HepG2 (cell line): Measurements from ENCODE around the gene TTF2. TPM values are rescaled to one million over a fixed set of nuclear protein-coding genes. Genes with fewer than 3 reads are reported as not detected.

Source experiments
- ATAC-seq: fragments of 200-7000 bp; cut with Tn5 transposase; 3 replicates; pipeline ENCODE4 v1.9.1; 2020; ENCODE audit warnings: mild to moderate bottlenecking, moderate library complexity
- BruUV-seq: library from RNA; stranded (reverse); fragments of 400-500 nt; replicated peaks from 2 replicates; lab custom pipeline; 2021; lab: Mats Ljungman, UMichigan
- CTCF ChIA-PET: fragments of 300-600 bp; formaldehyde crosslinking; extraction: SDS; loops from one replicate; lab custom pipeline; 2021; ENCODE audit warnings: low total read pairs, inconsistent platforms, low intra/inter-chr PET ratio; lab: Yijun Ruan, JAX
- POLR2A ChIA-PET: fragments of 350-600 bp; sonication (Branson Sonifier 250); formaldehyde crosslinking; loops from one replicate; lab custom pipeline; 2020; ENCODE audit warnings: antibody characterized with exemption, inconsistent platforms; lab: Yijun Ruan, JAX
- DNase-seq: peaks from one replicate; pipeline ENCODE4 v3.0.0-alpha.2; 2015; ENCODE audit warnings: low spot score
- FAIRE-seq: peaks from 3 replicates; lab custom pipeline; 2011; peaks lifted over from hg19 to GRCh38; lab: Jason Lieb, UNC
- H2AFZ ChIP-seq: one replicate; pipeline ENCODE4 v1.6.1; 2011; ENCODE audit warnings: low read length, inconsistent platforms
- H3K27ac ChIP-seq: fragments of 300-600 bp; 3 replicates; pipeline ENCODE4 v1.8.0; 2011; ENCODE audit warnings: mixed run types, mild to moderate bottlenecking, mixed read lengths, low read length, inconsistent platforms; ENCODE audit not compliant: insufficient read depth; ENCODE audit errors: extremely low read length
- H3K27me3 ChIP-seq, 2 experiments: fragments of 200-600 bp in 1 of 2; 2 replicates in 1 of 2; 3 replicates in 1 of 2; pipeline versions ENCODE4 v1.6.0 to v1.8.0; 2011; ENCODE audit warnings: low read length in 2 of 2, mild to moderate bottlenecking in 2 of 2, moderate library complexity in 2 of 2, inconsistent platforms in 1 of 2; ENCODE audit not compliant: insufficient read depth in 2 of 2, control insufficient read depth in 1 of 2
- H3K36me3 ChIP-seq, 2 experiments: fragments of 200-600 bp in 1 of 2; replicated peaks in 1 of 2; 2 replicates in 1 of 2; 3 replicates in 1 of 2; pipeline versions ENCODE4 v1.5.1 to v1.8.0; 2011; ENCODE audit warnings: low read length in 2 of 2, inconsistent platforms in 1 of 2; ENCODE audit not compliant: insufficient read depth in 2 of 2, control insufficient read depth in 1 of 2
- H3K4me1 ChIP-seq: 2 replicates; pipeline ENCODE4 v1.5.1; 2012; ENCODE audit warnings: low read length, inconsistent platforms; ENCODE audit not compliant: insufficient read depth
- H3K4me2 ChIP-seq: 2 replicates; pipeline ENCODE4 v1.6.0; 2011; ENCODE audit warnings: low read depth, low read length, inconsistent platforms
- H3K4me3 ChIP-seq, 3 experiments: fragments of 200-600 bp in 1 of 3; sonication (generic), shearing (Covaris generic) in 1 of 3; replicated peaks in 1 of 3; 2 replicates each; pipeline ENCODE4 v1.5.1; 2011 to 2016; ENCODE audit warnings: low read length in 3 of 3, inconsistent platforms in 2 of 3, low read depth in 2 of 3, mild to moderate bottlenecking in 2 of 3, control low read depth in 1 of 3, mixed read lengths in 1 of 3; ENCODE audit not compliant: insufficient read depth in 1 of 3
- H3K79me2 ChIP-seq: one replicate; pipeline ENCODE4 v1.6.1; 2011; ENCODE audit warnings: low read length, inconsistent platforms; ENCODE audit not compliant: insufficient read depth
- H3K9ac ChIP-seq: 2 replicates; pipeline ENCODE4 v1.6.0; 2011; ENCODE audit warnings: mild to moderate bottlenecking, low read depth, low read length, inconsistent platforms; ENCODE audit not compliant: insufficient read depth
- H3K9me3 ChIP-seq: 2 replicates; pipeline ENCODE4 v1.5.1; 2012; ENCODE audit warnings: mild to moderate bottlenecking, low read length
- H4K20me1 ChIP-seq: 2 replicates; pipeline ENCODE4 v1.6.0; 2011; ENCODE audit warnings: inconsistent platforms, mild to moderate bottlenecking, low read length, moderate library complexity; ENCODE audit not compliant: insufficient read depth
- CENPX ChIP-seq: sonication (generic); formaldehyde crosslinking; IDR thresholded peaks from 2 replicates; pipeline ENCODE4 v1.9.0; 2021; ENCODE audit warnings: mild to moderate bottlenecking, missing genetic modification reagents, moderate library complexity
- ELK4 ChIP-seq: sonication (generic); formaldehyde crosslinking; IDR thresholded peaks from 2 replicates; pipeline ENCODE4 v1.9.0; 2021; ENCODE audit warnings: missing genetic modification reagents, borderline replicate concordance
- GTF3A ChIP-seq: sonication (generic); formaldehyde crosslinking; conservative IDR thresholded peaks from 2 replicates; pipeline ENCODE4 v1.4.0; 2020; ENCODE audit warnings: mild to moderate bottlenecking, missing genetic modification reagents
- MYNN ChIP-seq: sonication (generic); formaldehyde crosslinking; IDR thresholded peaks from 2 replicates; pipeline ENCODE4 v1.4.0; 2020; ENCODE audit warnings: mild to moderate bottlenecking, low read depth, missing genetic modification reagents
- PRPF4 ChIP-seq: fragments of 200-400 bp; formaldehyde crosslinking; IDR thresholded peaks from 2 replicates; pipeline ENCODE4 v1.6.1; 2016; ENCODE audit warnings: low read length, low read depth; ENCODE audit not compliant: poor library complexity, severe bottlenecking
- WGBS: methylation state at CpG from one replicate; pipeline ENCODE4 v1.1.6; 2017; ENCODE audit warnings: low lambda C conversion rate; 5-methylcytosine and 5-hydroxymethylcytosine counted together
- in situ Hi-C: cut with HindIII; loops from 2 replicates; pipeline ENCODE4 v1.10.0; 2017; ENCODE audit warnings: low pct_unique_long_range_greater_than_20kb; ENCODE audit not compliant: extremely low pct_ligation_motif_present
- intact Hi-C: fragments of 100-400 bp; cut with micrococcal nuclease; formaldehyde crosslinking; loops from one replicate; pipeline ENCODE4 v1.10.0; 2022; ENCODE audit not compliant: unreplicated experiment
- polyA plus RNA-seq, 8 experiments: library from polyadenylated mRNA; depleted of rRNA in 3 of 8; stranded (reverse) in 7 of 8; unstranded in 1 of 8; fragments of >200 nt; fragmentation: Illumina TruSeq in 4 of 8; extraction: Trizol in 4 of 8; gene quantifications; 2 replicates each; pipeline versions ENCODE4 v1.2.1 to v1.2.3, GENCODE V29; 2011 to 2016; ENCODE audit warnings: low read depth in 4 of 8, missing spikeins in 1 of 8, mixed read lengths in 1 of 8; ENCODE audit not compliant: insufficient read depth in 1 of 8
- total RNA-seq, 5 experiments: library from RNA; depleted of rRNA; stranded (reverse); fragments of >200 nt; fragmentation: Illumina TruSeq; extraction: Trizol; gene quantifications; 2 replicates each; pipeline ENCODE4 v1.2.3, GENCODE V29; 2016; ENCODE audit warnings: low read depth in 1 of 5
- TF ChIP-seq, protein P1 (sequence below), 2 experiments: IDR thresholded peaks; 2 replicates each; pipeline ENCODE4 v1.6.1; 2011 to 2012; ENCODE audit warnings: low read length in 2 of 2, borderline replicate concordance in 1 of 2, low read depth in 1 of 2, mild to moderate bottlenecking in 1 of 2, moderate library complexity in 1 of 2
- TF ChIP-seq, protein P2 (sequence below): sonication (generic); formaldehyde crosslinking; IDR thresholded peaks from 2 replicates; pipeline ENCODE4 v1.4.0; 2020; ENCODE audit warnings: missing genetic modification reagents, borderline replicate concordance

The TTF2 gene
- total and polyA plus RNA-seq, 2 of the 13 experiments (the other 11 are each of a cell fraction or from before 2014, with no cell fraction given) = 12.8 to 48.9 TPM

DNA sequence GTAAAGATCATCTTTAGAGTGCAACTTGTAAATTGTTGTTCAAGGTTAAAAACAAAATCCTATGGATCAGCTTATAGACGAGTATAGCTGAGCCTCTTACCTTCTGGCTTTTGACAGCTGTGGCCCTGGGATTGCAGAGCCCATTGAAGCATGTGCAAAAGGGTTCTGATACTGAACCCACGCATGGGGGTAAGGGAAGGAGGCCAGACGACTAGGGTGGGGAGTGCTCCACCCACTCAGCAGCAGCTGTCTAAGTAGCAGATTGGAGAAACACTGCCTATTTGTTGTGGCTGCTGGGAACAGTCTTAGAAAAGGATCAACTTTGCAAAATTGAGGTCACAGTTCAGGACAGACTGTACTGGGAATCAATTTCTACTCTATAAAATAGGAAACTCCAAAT is 42.5 kb upstream of the TTF2 start:
- Histone ChIP-seq H3K36me3 (no peaks in the 10 kb centered on the region), H3K9ac (no peak overlapping the region), H4K20me1 (no peaks in the 10 kb centered on the region), H3K9me3 (no peaks in the 10 kb centered on the region), H3K4me1 (no peaks in the 10 kb centered on the region), H3K27ac (no peak overlapping the region), H3K4me2 (no peak overlapping the region), H3K4me3 (no peak overlapping the region), H2AFZ (no peak overlapping the region), H3K79me2 (no peaks in the 10 kb centered on the region), H3K27me3 (no peaks in the 10 kb centered on the region; a peak in 1 of 5 replicates)
- ChIA-PET POLR2A (no interaction called here), CTCF (no interaction called here)
- DNase-seq (no peak), ATAC-seq (no peak), FAIRE-seq (no peak)
- WGBS = 10% methylated on average over 3 of the region's 3 CpGs
- in situ Hi-C loops = no loop called here
- BruUV-seq = no TSS peak
- TF ChIP-seq, protein P1, sequence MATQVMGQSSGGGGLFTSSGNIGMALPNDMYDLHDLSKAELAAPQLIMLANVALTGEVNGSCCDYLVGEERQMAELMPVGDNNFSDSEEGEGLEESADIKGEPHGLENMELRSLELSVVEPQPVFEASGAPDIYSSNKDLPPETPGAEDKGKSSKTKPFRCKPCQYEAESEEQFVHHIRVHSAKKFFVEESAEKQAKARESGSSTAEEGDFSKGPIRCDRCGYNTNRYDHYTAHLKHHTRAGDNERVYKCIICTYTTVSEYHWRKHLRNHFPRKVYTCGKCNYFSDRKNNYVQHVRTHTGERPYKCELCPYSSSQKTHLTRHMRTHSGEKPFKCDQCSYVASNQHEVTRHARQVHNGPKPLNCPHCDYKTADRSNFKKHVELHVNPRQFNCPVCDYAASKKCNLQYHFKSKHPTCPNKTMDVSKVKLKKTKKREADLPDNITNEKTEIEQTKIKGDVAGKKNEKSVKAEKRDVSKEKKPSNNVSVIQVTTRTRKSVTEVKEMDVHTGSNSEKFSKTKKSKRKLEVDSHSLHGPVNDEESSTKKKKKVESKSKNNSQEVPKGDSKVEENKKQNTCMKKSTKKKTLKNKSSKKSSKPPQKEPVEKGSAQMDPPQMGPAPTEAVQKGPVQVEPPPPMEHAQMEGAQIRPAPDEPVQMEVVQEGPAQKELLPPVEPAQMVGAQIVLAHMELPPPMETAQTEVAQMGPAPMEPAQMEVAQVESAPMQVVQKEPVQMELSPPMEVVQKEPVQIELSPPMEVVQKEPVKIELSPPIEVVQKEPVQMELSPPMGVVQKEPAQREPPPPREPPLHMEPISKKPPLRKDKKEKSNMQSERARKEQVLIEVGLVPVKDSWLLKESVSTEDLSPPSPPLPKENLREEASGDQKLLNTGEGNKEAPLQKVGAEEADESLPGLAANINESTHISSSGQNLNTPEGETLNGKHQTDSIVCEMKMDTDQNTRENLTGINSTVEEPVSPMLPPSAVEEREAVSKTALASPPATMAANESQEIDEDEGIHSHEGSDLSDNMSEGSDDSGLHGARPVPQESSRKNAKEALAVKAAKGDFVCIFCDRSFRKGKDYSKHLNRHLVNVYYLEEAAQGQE (IDR thresholded peaks at IDR 0.05; ENCODE audit: borderline replicate concordance in 1 of 2, low read depth in 1 of 2, low read length in 2 of 2) = no peak
- TF ChIP-seq, all 625 proteins: peak for 0
- intact Hi-C loops = no loop called here

DNA sequence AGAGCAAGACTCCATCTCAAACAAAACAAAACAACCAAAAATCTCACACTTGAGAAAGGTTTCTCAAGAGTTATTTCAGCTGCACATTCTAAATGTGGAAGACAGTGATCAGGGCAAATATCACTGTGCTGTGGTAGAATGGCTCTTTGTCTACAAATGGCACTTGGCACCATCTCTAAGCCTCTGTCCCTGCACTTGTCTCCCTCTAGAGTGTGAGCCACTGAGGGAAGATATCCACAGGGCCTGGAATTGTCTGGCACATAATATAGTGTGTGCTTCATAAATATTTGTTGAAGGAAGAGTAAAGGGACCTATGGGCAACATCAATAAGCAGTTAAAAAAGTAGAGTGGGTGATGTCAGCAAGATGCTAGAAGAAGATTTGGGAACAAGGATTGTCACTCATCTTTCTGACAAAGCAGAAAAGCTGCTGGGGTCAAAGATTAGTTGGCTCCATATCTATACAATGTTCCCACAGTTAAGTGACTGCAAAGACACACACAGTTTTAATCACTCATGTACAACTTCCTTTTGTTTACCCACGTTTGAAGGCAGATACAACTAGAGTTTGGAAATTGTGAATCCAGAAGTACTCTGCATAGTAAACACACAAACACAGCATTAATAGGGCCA is 39.5 kb upstream of the TTF2 start:
- CTCF ChIA-PET = no interaction called here
- no peak for FAIRE-seq
- in situ Hi-C loops = no loop called here
- no peak for TF ChIP-seq ELK4 (CRISPR knock-in tag)
- TF ChIP-seq GTF3A = no peak
- TF ChIP-seq CENPX (CRISPR knock-in tag) = no peak
- no peak for TF ChIP-seq MYNN (CRISPR knock-in tag)
- no peak for TF ChIP-seq PRPF4
- TF ChIP-seq, protein P2, sequence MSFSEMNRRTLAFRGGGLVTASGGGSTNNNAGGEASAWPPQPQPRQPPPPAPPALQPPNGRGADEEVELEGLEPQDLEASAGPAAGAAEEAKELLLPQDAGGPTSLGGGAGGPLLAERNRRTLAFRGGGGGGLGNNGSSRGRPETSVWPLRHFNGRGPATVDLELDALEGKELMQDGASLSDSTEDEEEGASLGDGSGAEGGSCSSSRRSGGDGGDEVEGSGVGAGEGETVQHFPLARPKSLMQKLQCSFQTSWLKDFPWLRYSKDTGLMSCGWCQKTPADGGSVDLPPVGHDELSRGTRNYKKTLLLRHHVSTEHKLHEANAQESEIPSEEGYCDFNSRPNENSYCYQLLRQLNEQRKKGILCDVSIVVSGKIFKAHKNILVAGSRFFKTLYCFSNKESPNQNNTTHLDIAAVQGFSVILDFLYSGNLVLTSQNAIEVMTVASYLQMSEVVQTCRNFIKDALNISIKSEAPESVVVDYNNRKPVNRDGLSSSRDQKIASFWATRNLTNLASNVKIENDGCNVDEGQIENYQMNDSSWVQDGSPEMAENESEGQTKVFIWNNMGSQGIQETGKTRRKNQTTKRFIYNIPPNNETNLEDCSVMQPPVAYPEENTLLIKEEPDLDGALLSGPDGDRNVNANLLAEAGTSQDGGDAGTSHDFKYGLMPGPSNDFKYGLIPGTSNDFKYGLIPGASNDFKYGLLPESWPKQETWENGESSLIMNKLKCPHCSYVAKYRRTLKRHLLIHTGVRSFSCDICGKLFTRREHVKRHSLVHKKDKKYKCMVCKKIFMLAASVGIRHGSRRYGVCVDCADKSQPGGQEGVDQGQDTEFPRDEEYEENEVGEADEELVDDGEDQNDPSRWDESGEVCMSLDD (CRISPR knock-in tag) = no peak

More for the DNA sequence above, 39.5 kb upstream of the TTF2 start:
- intact Hi-C loops = no loop called here
- DNase-seq (no peak), ATAC-seq (no peak)
- POLR2A ChIA-PET = no interaction called here
- Histone ChIP-seq H3K79me2 (no peaks in the 10 kb centered on the region), H4K20me1 (no peaks in the 10 kb centered on the region), H3K9me3 (no peaks in the 10 kb centered on the region), H3K27me3 (no peaks in the 10 kb centered on the region; a peak in 1 of 5 replicates), H3K36me3 (no peaks in the 10 kb centered on the region), H3K27ac (no peak overlapping the region), H3K4me1 (no peaks in the 10 kb centered on the region), H3K4me2 (no peak overlapping the region), H3K9ac (no peak overlapping the region), H2AFZ (no peak overlapping the region), H3K4me3 (no peak overlapping the region)
- BruUV-seq = no TSS peak
- 0% methylated on average over 1 of the region's 1 CpG for WGBS
